GM13976 (cell line): ENCODE results near the gene PUDP.
"Not testable (repeated sequence)": the region's sequence is repeated elsewhere in the genome, so short reads cannot be mapped to it uniquely, and the experiment has no call there.

ENCODE experiments used
- DNase-seq: peaks from one replicate; pipeline ENCODE4 v3.0.0; 2012; ENCODE audit warnings: low spot score
- in situ Hi-C: fragments of 300-500 bp; cut with MboI; formaldehyde crosslinking; loops from one replicate; pipeline ENCODE4 v1.12.0; 2022; ENCODE audit warnings: low sequenced_read_pairs, mixed read lengths, inconsistent platforms; ENCODE audit not compliant: unreplicated experiment
- TF ChIP-seq, protein P1 (sequence below): IDR thresholded peaks from 2 replicates; pipeline ENCODE4 v1.5.1; 2012; ENCODE audit warnings: borderline replicate concordance, mild to moderate bottlenecking; ENCODE audit not compliant: insufficient read depth; ENCODE audit errors: extremely low read depth, missing control alignments, control extremely low read depth

Gene PUDP

GRCh38 chrX:7021991-7022390 lies 126.0 kb downstream of the PUDP start:
- in situ Hi-C loops = no loop called here
- DNase-seq = no peak
- TF ChIP-seq, protein P1, sequence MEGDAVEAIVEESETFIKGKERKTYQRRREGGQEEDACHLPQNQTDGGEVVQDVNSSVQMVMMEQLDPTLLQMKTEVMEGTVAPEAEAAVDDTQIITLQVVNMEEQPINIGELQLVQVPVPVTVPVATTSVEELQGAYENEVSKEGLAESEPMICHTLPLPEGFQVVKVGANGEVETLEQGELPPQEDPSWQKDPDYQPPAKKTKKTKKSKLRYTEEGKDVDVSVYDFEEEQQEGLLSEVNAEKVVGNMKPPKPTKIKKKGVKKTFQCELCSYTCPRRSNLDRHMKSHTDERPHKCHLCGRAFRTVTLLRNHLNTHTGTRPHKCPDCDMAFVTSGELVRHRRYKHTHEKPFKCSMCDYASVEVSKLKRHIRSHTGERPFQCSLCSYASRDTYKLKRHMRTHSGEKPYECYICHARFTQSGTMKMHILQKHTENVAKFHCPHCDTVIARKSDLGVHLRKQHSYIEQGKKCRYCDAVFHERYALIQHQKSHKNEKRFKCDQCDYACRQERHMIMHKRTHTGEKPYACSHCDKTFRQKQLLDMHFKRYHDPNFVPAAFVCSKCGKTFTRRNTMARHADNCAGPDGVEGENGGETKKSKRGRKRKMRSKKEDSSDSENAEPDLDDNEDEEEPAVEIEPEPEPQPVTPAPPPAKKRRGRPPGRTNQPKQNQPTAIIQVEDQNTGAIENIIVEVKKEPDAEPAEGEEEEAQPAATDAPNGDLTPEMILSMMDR = no peak

GRCh38 chrX:7019555-7019954 lies 128.4 kb downstream of the PUDP start:
- in situ Hi-C loops = no loop called here
- TF ChIP-seq, protein P1 = no peak
- DNase-seq = no peak

DNA sequence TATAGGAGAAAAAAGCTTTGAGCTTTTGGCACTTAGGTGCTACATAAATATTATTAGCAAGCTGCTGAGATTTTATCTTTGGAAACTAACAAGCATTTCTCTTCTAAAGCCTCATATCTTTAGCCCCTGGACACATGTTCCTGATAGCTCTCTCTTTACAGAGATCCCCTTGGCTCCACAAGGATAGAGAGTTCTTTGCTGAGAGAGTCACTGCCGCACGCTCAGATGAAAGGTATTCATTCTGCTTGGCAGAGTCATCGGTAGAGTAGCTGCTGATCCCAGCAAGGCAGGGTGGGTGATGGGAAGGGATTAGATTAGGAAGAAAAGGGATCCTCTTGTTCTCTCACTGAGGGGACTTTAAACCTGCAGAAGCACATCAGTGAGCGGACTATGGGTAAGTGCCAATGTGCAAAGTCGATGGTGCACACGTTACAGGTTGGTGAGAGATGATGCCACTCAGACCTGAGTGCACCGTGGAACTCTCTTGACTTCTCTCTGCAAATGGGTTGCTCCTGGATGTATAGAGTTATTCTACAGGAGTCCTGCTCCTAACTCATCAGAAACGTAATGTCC lies 135.6 kb downstream of the PUDP start:
- in situ Hi-C loops, DNase-seq: not testable (repeated sequence)

- in situ Hi-C loops, DNase-seq: not testable (repeated sequence)
These were observed 137.1 kb downstream of the PUDP start for GRCh38 chrX:7010897-7011296.

- in situ Hi-C loops, DNase-seq: not testable (repeated sequence)
These were observed 140.6 kb downstream of the PUDP start for GRCh38 chrX:7007328-7007727.
